GM23248 (cell line): ENCODE results near the gene FPGS.

Experiments used
- EZH2 ChIP-seq: fragments of 200-600 bp; sonication (generic); IDR thresholded peaks from 2 replicates; pipeline ENCODE4 v1.6.1; 2018; ENCODE audit warnings: antibody characterized with exemption, mild to moderate bottlenecking; ENCODE audit not compliant: insufficient read depth, poor library complexity, severe bottlenecking
- EZH2phosphoT487 ChIP-seq: fragments of 200-600 bp; sonication (generic); IDR thresholded peaks from 2 replicates; pipeline ENCODE4 v1.6.1; 2018; ENCODE audit warnings: antibody characterized with exemption, moderate library complexity, mild to moderate bottlenecking, low read depth; ENCODE audit not compliant: insufficient read depth

- TF ChIP-seq EZH2 (no peak), EZH2phosphoT487 (no peak)
Observed at GRCh38 chr9:127862075-127863011, 59.7 kb downstream of the FPGS start.
